Liver (tissue), 3 donors: ENCODE data around the gene OLFM4.

ENCODE experiments used
- ATF3 ChIP-seq: IDR thresholded peaks from 2 replicates; pipeline ENCODE4 v1.6.1; 2016; ENCODE audit warnings: antibody characterized with exemption
- CTCF ChIP-seq: fragments of 150-350 bp; IDR thresholded peaks from 2 replicates; pipeline ENCODE4 v1.5.1; 2017; ENCODE audit warnings: improper control_type of control experiment, low read depth, low read length; ENCODE audit not compliant: missing input control
- EGR1 ChIP-seq, 2 donors: IDR thresholded peaks; 2 replicates each; pipeline ENCODE4 v1.6.1; 2016 to 2018; ENCODE audit warnings: antibody characterized with exemption in 2 of 2, low read depth in 2 of 2
- FOXA1 ChIP-seq: IDR thresholded peaks from 2 replicates; pipeline ENCODE4 v1.6.1; 2016; ENCODE audit warnings: antibody characterized with exemption
- GABPA ChIP-seq, 2 donors: IDR thresholded peaks in 1 of 2; conservative IDR thresholded peaks in 1 of 2; 2 replicates each; pipeline ENCODE4 v1.6.1; 2016; ENCODE audit warnings: antibody characterized with exemption in 2 of 2, mild to moderate bottlenecking in 1 of 2, moderate library complexity in 1 of 2
- JUND ChIP-seq, 2 donors: IDR thresholded peaks; 2 replicates each; pipeline ENCODE4 v1.6.1; 2016; ENCODE audit warnings: antibody characterized with exemption in 2 of 2
- MAX ChIP-seq: IDR thresholded peaks from 2 replicates; pipeline ENCODE4 v1.6.1; 2016; ENCODE audit warnings: antibody characterized with exemption
- RAD21 ChIP-seq, 2 donors: IDR thresholded peaks; 2 replicates each; pipeline ENCODE4 v1.6.1; 2016; ENCODE audit warnings: antibody characterized with exemption in 2 of 2, mild to moderate bottlenecking in 2 of 2
- REST ChIP-seq: IDR thresholded peaks from 2 replicates; pipeline ENCODE4 v1.6.1; 2016; ENCODE audit warnings: antibody characterized with exemption, mild to moderate bottlenecking
- TAF1 ChIP-seq: conservative IDR thresholded peaks from 2 replicates; pipeline ENCODE4 v1.6.1; 2016; ENCODE audit warnings: antibody characterized with exemption, mild to moderate bottlenecking
- YY1 ChIP-seq: IDR thresholded peaks from 2 replicates; pipeline ENCODE4 v1.6.1; 2016; ENCODE audit warnings: antibody characterized with exemption, mild to moderate bottlenecking
- ZBTB33 ChIP-seq: IDR thresholded peaks from 2 replicates; pipeline ENCODE4 v1.6.1; 2016; ENCODE audit warnings: antibody characterized with exemption
- donor health status: healthy.
- donor health status: healthy.

GRCh38 chr13:53058065-53058679 lies 29.6 kb downstream of the OLFM4 start:
- TF ChIP-seq CTCF, result no peak
- no peak for TF ChIP-seq ZBTB33
- no peak for TF ChIP-seq RAD21 (IDR thresholded peaks at IDR 0.05)
- no peak for TF ChIP-seq ATF3
- TF ChIP-seq YY1, result no peak
- no peak for TF ChIP-seq MAX
- TF ChIP-seq JUND (IDR thresholded peaks at IDR 0.05), result no peak
- TF ChIP-seq TAF1, result no peak
- TF ChIP-seq FOXA1, result no peak
- no peak for TF ChIP-seq REST
- TF ChIP-seq GABPA (IDR thresholded peaks at IDR 0.05 in 1 of 2, conservative IDR thresholded peaks at IDR 0.05 in 1 of 2), result no peak
- TF ChIP-seq EGR1 (IDR thresholded peaks at IDR 0.05; ENCODE audit: low read depth in 2 of 2), result no peak
